Measurements from ENCODE around the gene CA5A. TPM values are rescaled to one million over a fixed set of nuclear protein-coding genes. Genes with fewer than 3 reads are reported as not detected.

Gene CA5A
- polyA plus RNA-seq, 2 of the 4 experiments (the other 2 are of a cell fraction): not detected

DNA sequence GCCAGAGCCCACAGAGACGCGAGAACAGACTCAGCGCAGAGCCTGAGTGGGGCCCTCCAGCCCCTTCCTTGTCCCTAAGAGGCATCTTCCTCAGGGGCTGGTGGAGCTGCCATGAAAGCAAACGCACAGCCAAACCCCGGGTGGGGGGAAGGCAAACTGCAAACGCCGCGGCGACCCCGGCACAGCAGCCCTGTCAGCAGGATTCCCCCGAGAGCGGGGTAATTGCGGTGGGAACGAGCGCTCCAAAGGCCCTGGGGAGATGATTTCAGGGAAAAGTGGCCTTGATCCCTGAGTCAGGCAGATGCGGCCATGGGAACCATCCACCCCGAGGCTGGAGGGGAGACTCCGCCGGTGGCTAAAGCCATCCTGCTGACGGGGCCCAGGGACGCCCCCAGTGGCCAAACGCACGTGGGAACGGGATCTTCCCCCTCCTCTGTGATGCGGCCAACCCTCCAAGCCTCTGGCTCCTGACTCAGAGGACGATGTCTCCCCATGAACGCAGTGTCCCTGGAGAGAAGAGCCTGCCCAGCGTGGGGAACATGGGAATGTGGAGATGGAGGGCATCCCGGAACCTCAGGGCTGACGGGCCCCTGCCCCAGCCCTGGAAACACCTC, 92.1 kb downstream of the CA5A start (continued):
- TF ChIP-seq, protein P1, sequence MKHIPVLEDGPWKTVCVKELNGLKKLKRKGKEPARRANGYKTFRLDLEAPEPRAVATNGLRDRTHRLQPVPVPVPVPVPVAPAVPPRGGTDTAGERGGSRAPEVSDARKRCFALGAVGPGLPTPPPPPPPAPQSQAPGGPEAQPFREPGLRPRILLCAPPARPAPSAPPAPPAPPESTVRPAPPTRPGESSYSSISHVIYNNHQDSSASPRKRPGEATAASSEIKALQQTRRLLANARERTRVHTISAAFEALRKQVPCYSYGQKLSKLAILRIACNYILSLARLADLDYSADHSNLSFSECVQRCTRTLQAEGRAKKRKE (CRISPR knock-in tag; IDR thresholded peaks at IDR 0.05; ENCODE audit: low read depth): no peak
- TF ChIP-seq JUN (IDR thresholded peaks at IDR 0.05): peak in 1 of 2 experiments; percentile 43; a peak in 2 of 5 replicates
- no peak for TF ChIP-seq ZC3H11A (IDR thresholded peaks at IDR 0.05)
- no peak for TF ChIP-seq RAD21 (conservative IDR thresholded peaks at IDR 0.05 in 1 of 2, IDR thresholded peaks at IDR 0.05 in 1 of 2)
- no peak for TF ChIP-seq CEBPB (IDR thresholded peaks at IDR 0.05)
- no peak for TF ChIP-seq ELK1 (IDR thresholded peaks at IDR 0.05; ENCODE audit: low read depth, low read length)

DNA sequence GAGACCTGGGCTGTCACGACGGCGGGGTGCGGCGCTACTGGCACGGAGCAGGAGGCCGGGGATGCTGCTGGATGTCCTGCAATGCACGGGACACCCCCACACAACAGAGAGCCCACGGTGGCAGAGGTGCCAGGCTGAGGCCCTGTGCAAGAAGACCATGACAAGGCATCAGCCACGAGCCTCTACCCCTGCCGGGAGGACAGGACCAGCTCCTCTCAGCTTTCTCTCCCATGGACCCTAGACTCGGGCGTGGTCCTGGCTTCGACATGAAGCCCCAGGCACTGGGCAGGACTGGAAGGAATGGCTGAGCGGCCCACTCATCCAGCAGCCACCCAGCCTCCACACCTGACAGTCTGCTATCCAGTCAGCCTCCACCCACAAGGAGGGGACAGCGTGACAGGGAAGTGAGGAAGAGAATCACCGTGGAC, 92.6 kb downstream of the CA5A start:
- Histone ChIP-seq H3K9me3 (no peaks in the 10 kb centered on the region), H3K27ac (peak overlapping the region; percentile 97 to 99), H3K4me2 (peak overlapping the region; percentile 79), H3K4me3 (peak overlapping the region; percentile 15; the same call in 2 of the 3 replicates), H3K4me1 (peaks cover 100% of the 10 kb centered on the region)
- CTCF ChIA-PET: interaction anchor here (0.7 to 30.2 kb wide), 5 partner anchors 9 to 63 kb away, joined by 3 to 417 read pairs (median 4); no protein-coding TSS in a partner anchor
- FAIRE-seq (no peak), ATAC-seq (peak in 1 of 2 experiments; percentile 0; a peak in 1 of 6 replicates), DNase-seq (ENCODE audit: low read depth in 1 of 2, low spot score in 1 of 2) (peak in 1 of 2 experiments; percentile 61)
- POLR2A ChIA-PET: no interaction called here
- WGBS (ENCODE audit: missing lambda C conversion rate): 52% methylated on average over 9 of the region's 17 CpGs
- no peak for TF ChIP-seq ESRRA (IDR thresholded peaks at IDR 0.05; ENCODE audit: borderline replicate concordance, low read length)
- TF ChIP-seq RARB (CRISPR knock-in tag; IDR thresholded peaks at IDR 0.05): 0 out of 2 replicates have a peak, but pooled peaks have one; percentile 2
- TF ChIP-seq MYC (IDR thresholded peaks at IDR 0.05; ENCODE audit: borderline replicate concordance, low read length): no peak
- TF ChIP-seq ZSCAN20 (CRISPR knock-in tag; IDR thresholded peaks at IDR 0.05): no peak
- TF ChIP-seq HDAC2 (IDR thresholded peaks at IDR 0.05): no peak
- TF ChIP-seq RNF2 (IDR thresholded peaks at IDR 0.05; ENCODE audit: borderline replicate concordance, low read depth): no peak
- peak; percentile 41; the same call in 1 of the 2 replicates for TF ChIP-seq POLR2AphosphoS2 (conservative IDR thresholded peaks at IDR 0.05; ENCODE audit: low read length)

DNA sequence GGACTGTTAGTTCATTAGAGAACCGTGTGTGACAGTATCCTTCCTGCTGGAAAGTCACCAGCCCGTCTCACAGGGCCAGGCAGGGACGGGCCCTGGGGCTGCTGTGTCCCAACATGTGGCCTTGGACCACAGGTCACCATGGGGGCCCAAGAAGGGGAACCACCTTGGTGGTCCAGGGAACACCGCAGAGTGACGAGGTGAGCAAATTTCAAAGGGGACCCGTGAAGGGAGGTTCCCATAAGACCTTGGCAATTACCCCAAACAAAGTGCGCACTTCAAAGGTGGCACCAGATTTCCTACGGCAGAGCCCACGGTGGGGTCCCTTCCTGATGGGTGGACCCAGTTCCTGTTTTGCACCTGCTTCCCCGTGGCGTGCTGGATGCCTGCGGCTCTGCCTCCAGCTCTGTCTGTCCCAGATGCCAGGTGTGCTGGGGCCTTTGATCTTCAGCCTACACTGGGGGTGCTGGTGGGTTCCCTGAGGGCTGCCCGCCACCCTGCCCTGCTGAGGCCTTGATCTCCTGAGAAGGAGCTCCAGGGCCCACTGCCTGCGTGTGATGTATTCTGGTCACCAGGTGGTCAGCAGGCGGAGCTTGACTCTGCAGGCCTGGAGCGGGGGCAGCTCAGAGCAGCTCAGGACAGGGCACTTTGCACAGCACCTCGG, 94.0 kb downstream of the CA5A start:
- no peak overlapping the region for H3K4me3 ChIP-seq
- FAIRE-seq: no peak
- H3K27ac ChIP-seq: peak overlapping the region; percentile 97 to 99
- ChIA-PET POLR2A (no interaction called here), CTCF (interaction anchor here (0.7 to 30.2 kb wide), 4 partner anchors 7 to 61 kb away, joined by 3 to 417 read pairs (median 106); no protein-coding TSS in a partner anchor)
- no peak for ATAC-seq
- H3K4me1 ChIP-seq: peaks cover 100% of the 10 kb centered on the region
- no peak for DNase-seq (ENCODE audit: low read depth in 1 of 2, low spot score in 1 of 2)
- no peaks in the 10 kb centered on the region for H3K9me3 ChIP-seq
- TF ChIP-seq JUN (IDR thresholded peaks at IDR 0.05): peak in 1 of 2 experiments; percentile 9; a peak in 2 of 5 replicates
- TF ChIP-seq SMC3 (IDR thresholded peaks at IDR 0.05): no peak
- TF ChIP-seq MAFK (IDR thresholded peaks at IDR 0.05; ENCODE audit: partially characterized antibody): peak; percentile 30
- TF ChIP-seq POLR2AphosphoS2 (conservative IDR thresholded peaks at IDR 0.05; ENCODE audit: low read length): no peak
- TF ChIP-seq FOSB (CRISPR knock-in tag; IDR thresholded peaks at IDR 0.05): no peak
- TF ChIP-seq KDM1A (IDR thresholded peaks at IDR 0.05; ENCODE audit: low read depth): no peak
- 76% methylated on average over 16 of the region's 17 CpGs for WGBS (ENCODE audit: missing lambda C conversion rate)
- H3K4me2 ChIP-seq: peak overlapping the region; percentile 79

Data from A549 (cell line).